ENCODE data around the gene CFAP126. TPM values are rescaled to one million over a fixed set of nuclear protein-coding genes. Genes with fewer than 3 reads are reported as not detected.
"Not testable (repeated sequence)": the region's sequence is repeated elsewhere in the genome, so short reads cannot be mapped to it uniquely, and the experiment has no call there.

Gene CFAP126
- total and polyA plus RNA-seq, 2 of the 13 experiments (the other 11 are each of a cell fraction or from before 2014, with no cell fraction given): not detected

DNA sequence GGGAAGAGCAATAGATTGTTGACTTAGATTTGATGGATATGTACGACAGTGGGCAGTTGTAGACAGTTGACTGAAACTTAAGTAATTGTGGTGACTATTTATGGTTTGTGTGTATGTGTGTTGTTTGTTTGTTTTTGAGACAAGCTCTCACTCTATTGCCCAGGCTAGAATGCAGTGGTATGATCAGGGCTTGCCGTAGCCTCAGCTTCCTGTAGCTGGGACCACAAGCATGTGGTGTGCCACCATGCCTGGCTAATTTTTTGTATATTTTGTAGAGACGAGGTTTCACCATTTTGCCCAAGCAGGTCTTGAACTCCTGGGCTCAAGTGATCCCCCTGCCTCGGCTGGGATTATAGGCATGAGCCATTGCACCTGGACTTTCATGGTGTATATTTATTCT lies 43.7 kb downstream of the CFAP126 start:
- CTCF ChIA-PET (ENCODE audit: low intra/inter-chr PET ratio, low total read pairs): no interaction called here
- intact Hi-C loops (cut with micrococcal nuclease; ENCODE audit: unreplicated experiment): no loop called here

DNA sequence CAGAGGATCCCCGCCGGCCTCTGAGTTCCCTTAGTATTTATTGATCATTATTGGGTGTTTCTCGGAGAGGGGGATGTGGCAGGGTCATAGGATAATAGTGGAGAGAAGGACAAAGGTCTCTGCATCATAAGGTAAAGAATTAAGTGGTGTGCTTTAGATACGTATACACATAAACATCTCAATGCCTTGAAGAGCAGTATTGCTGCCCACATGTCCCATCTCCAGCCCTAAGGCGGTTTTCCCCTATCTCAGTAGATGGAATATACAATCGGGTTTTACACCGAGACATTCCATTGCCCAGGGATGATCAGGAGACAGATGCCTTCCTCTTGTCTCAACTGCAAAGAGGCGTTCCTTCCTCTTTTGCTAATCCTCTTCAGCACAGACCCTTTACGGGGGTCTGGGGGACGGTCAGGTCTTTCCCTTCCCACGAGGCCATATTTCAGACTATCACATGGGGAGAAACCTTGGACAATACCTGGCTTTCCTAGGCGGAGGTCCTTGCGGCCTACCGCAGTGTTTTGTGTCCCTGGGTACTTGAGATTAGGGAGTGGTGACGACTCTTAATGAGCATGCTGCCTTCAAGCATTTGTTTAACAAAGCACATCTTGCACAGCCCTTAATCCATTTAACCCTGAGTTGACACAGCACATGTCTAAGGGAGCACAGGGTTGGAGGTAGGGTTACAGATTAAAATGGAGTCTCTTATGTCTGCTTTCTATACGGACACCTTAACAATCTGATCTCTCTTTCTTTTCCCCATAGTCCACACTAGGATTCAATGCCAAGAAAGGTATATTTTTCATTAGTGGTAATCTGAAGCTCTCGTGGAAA lies 51.6 kb downstream of the CFAP126 start:
- BruUV-seq (replicated peaks); H4K20me1 ChIP-seq (ENCODE audit: insufficient read depth, low read length); FAIRE-seq; H2AFZ ChIP-seq (ENCODE audit: low read length); H3K9ac ChIP-seq (ENCODE audit: insufficient read depth, low read depth, low read length); ATAC-seq; CTCF ChIA-PET (ENCODE audit: low intra/inter-chr PET ratio, low total read pairs); DNase-seq (ENCODE audit: low spot score); POLR2A ChIA-PET; intact Hi-C loops (cut with micrococcal nuclease; ENCODE audit: unreplicated experiment); H3K9me3 ChIP-seq (ENCODE audit: low read length); H3K27ac ChIP-seq (ENCODE audit: extremely low read length, insufficient read depth, low read length); in situ Hi-C loops (cut with HindIII; ENCODE audit: extremely low pct_ligation_motif_present, low pct_unique_long_range_greater_than_20kb); H3K36me3 ChIP-seq (replicated peaks in 1 of 2; ENCODE audit: control insufficient read depth in 1 of 2, insufficient read depth in 2 of 2, low read length in 2 of 2); H3K4me3 ChIP-seq (replicated peaks in 1 of 3; ENCODE audit: insufficient read depth in 1 of 3, low read depth in 2 of 3, low read length in 3 of 3); H3K27me3 ChIP-seq (ENCODE audit: control insufficient read depth in 1 of 2, insufficient read depth in 2 of 2, low read length in 2 of 2): not testable (repeated sequence)
- Histone ChIP-seq H3K4me2 (ENCODE audit: low read depth, low read length) (peak overlapping the region; percentile 100; the same call in 1 of the 2 replicates), H3K79me2 (ENCODE audit: insufficient read depth, low read length) (peaks cover 31% of the 10 kb centered on the region), H3K4me1 (ENCODE audit: insufficient read depth, low read length) (peaks cover 67% of the 10 kb centered on the region)
- 96% methylated on average over 17 of the region's 17 CpGs for WGBS (ENCODE audit: low lambda C conversion rate)

More for the DNA sequence above, 43.7 kb downstream of the CFAP126 start:
- POLR2A ChIA-PET: no interaction called here
- Histone ChIP-seq H3K4me1 (ENCODE audit: insufficient read depth, low read length) (peaks cover 11% of the 10 kb centered on the region), H3K36me3 (replicated peaks in 1 of 2; ENCODE audit: control insufficient read depth in 1 of 2, insufficient read depth in 2 of 2, low read length in 2 of 2) (peaks cover 6 to 27% of the 10 kb centered on the region in 2 experiments), H3K9me3 (ENCODE audit: low read length) (no peaks in the 10 kb centered on the region), H3K27ac (ENCODE audit: extremely low read length, insufficient read depth, low read length) (no peak overlapping the region), H3K9ac (ENCODE audit: insufficient read depth, low read depth, low read length) (no peak overlapping the region), H2AFZ (ENCODE audit: low read length) (no peak overlapping the region), H3K27me3 (ENCODE audit: control insufficient read depth in 1 of 2, insufficient read depth in 2 of 2, low read length in 2 of 2) (no peaks in the 10 kb centered on the region), H3K4me2 (ENCODE audit: low read depth, low read length) (no peak overlapping the region), H4K20me1 (ENCODE audit: insufficient read depth, low read length) (no peaks in the 10 kb centered on the region), H3K4me3 (replicated peaks in 1 of 3; ENCODE audit: insufficient read depth in 1 of 3, low read depth in 2 of 3, low read length in 3 of 3) (no peak overlapping the region), H3K79me2 (ENCODE audit: insufficient read depth, low read length) (peaks cover 5% of the 10 kb centered on the region)
- no peak for DNase-seq (ENCODE audit: low spot score)
- no TSS peak for BruUV-seq (replicated peaks)
- in situ Hi-C loops (cut with HindIII; ENCODE audit: extremely low pct_ligation_motif_present, low pct_unique_long_range_greater_than_20kb): no loop called here
- no peak for ATAC-seq
- 97% methylated on average over 4 of the region's 4 CpGs for WGBS (ENCODE audit: low lambda C conversion rate)
- FAIRE-seq: no peak
- TF ChIP-seq DNMT1 (CRISPR knock-in tag; IDR thresholded peaks at IDR 0.05): no peak
- TF ChIP-seq, protein P1, sequence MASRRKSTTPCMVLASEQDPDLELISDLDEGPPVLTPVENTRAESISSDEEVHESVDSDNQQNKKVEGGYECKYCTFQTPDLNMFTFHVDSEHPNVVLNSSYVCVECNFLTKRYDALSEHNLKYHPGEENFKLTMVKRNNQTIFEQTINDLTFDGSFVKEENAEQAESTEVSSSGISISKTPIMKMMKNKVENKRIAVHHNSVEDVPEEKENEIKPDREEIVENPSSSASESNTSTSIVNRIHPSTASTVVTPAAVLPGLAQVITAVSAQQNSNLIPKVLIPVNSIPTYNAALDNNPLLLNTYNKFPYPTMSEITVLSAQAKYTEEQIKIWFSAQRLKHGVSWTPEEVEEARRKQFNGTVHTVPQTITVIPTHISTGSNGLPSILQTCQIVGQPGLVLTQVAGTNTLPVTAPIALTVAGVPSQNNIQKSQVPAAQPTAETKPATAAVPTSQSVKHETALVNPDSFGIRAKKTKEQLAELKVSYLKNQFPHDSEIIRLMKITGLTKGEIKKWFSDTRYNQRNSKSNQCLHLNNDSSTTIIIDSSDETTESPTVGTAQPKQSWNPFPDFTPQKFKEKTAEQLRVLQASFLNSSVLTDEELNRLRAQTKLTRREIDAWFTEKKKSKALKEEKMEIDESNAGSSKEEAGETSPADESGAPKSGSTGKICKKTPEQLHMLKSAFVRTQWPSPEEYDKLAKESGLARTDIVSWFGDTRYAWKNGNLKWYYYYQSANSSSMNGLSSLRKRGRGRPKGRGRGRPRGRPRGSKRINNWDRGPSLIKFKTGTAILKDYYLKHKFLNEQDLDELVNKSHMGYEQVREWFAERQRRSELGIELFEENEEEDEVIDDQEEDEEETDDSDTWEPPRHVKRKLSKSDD (CRISPR knock-in tag; IDR thresholded peaks at IDR 0.05; ENCODE audit: low read depth): no peak
- TF ChIP-seq NFYC (CRISPR knock-in tag; IDR thresholded peaks at IDR 0.05): no peak
- TF ChIP-seq ZIK1 (CRISPR knock-in tag; IDR thresholded peaks at IDR 0.05; ENCODE audit: borderline replicate concordance, low read depth): no peak
- no peak for TF ChIP-seq MTA3 (CRISPR knock-in tag; IDR thresholded peaks at IDR 0.05)

Small RNA genes within 50 kb of the gene (small RNA-seq; reads per million reads assigned to genes)
- gene AL592295.2 (ENCODE audit: insufficient read depth in 2 of 3, insufficient read length in 3 of 3, low read depth in 2 of 3, low replicate concordance in 1 of 3) (0 reads per million in 3 experiments), gene RNU6-481P (ENCODE audit: insufficient read depth in 2 of 3, insufficient read length in 3 of 3, low read depth in 2 of 3, low replicate concordance in 1 of 3) (0 reads per million in 3 experiments)

Other genes with a start within 250 kb of the CFAP126 start
- gene PFDN2, start 249.8 kb downstream of the CFAP126 start, total RNA-seq (2016; rRNA removed; fragmentation: Illumina TruSeq; extraction: Trizol): 63.6 and 90.3 TPM in 2 replicates
- gene PFDN2, start 249.8 kb downstream of the CFAP126 start, polyA plus RNA-seq (2011; rRNA removed): 51.0 and 62.6 TPM in 2 replicates
- gene NIT1, start 249.8 kb downstream of the CFAP126 start, total RNA-seq (2016; rRNA removed; fragmentation: Illumina TruSeq; extraction: Trizol): 30.0 and 31.0 TPM in 2 replicates
- 22.7 and 29.2 TPM in 2 replicates for gene NIT1, start 249.8 kb downstream of the CFAP126 start, polyA plus RNA-seq (2011; rRNA removed)
- gene DEDD, start 235.2 kb downstream of the CFAP126 start, total RNA-seq (2016; rRNA removed; fragmentation: Illumina TruSeq; extraction: Trizol): 12.6 and 14.0 TPM in 2 replicates
- gene DEDD, start 235.2 kb downstream of the CFAP126 start, polyA plus RNA-seq (2011; rRNA removed): 27.8 and 31.2 TPM in 2 replicates
- 72.8 and 96.5 TPM in 2 replicates for gene UFC1, start 213.9 kb downstream of the CFAP126 start, total RNA-seq (2016; rRNA removed; fragmentation: Illumina TruSeq; extraction: Trizol)
- gene UFC1, start 213.9 kb downstream of the CFAP126 start, polyA plus RNA-seq (2011; rRNA removed): 70.1 and 85.2 TPM in 2 replicates
- gene USP21, start 208.4 kb downstream of the CFAP126 start, total RNA-seq (2016; rRNA removed; fragmentation: Illumina TruSeq; extraction: Trizol): 7.4 and 10.1 TPM in 2 replicates
- gene USP21, start 208.4 kb downstream of the CFAP126 start, polyA plus RNA-seq (2011; rRNA removed): 31.0 and 33.1 TPM in 2 replicates
- gene PPOX, start 201.4 kb downstream of the CFAP126 start, total RNA-seq (2016; rRNA removed; fragmentation: Illumina TruSeq; extraction: Trizol): 13.0 and 15.5 TPM in 2 replicates
- gene PPOX, start 201.4 kb downstream of the CFAP126 start, polyA plus RNA-seq (2011; rRNA removed): 25.2 and 27.7 TPM in 2 replicates
- 26.7 and 35.6 TPM in 2 replicates for gene B4GALT3, start 190.4 kb downstream of the CFAP126 start, total RNA-seq (2016; rRNA removed; fragmentation: Illumina TruSeq; extraction: Trizol)
- 40.4 and 45.0 TPM in 2 replicates for gene B4GALT3, start 190.4 kb downstream of the CFAP126 start, polyA plus RNA-seq (2011; rRNA removed)
- gene ADAMTS4, start 168.8 kb downstream of the CFAP126 start, total RNA-seq (2016; rRNA removed; fragmentation: Illumina TruSeq; extraction: Trizol): 0.73 and 1.7 TPM in 2 replicates
- 0.51 and 0.56 TPM in 2 replicates for gene ADAMTS4, start 168.8 kb downstream of the CFAP126 start, polyA plus RNA-seq (2011; rRNA removed)
- gene NDUFS2, start 165.5 kb downstream of the CFAP126 start, total RNA-seq (2016; rRNA removed; fragmentation: Illumina TruSeq; extraction: Trizol): 118 and 129 TPM in 2 replicates
- gene NDUFS2, start 165.5 kb downstream of the CFAP126 start, polyA plus RNA-seq (2011; rRNA removed): 70.1 and 89.9 TPM in 2 replicates
- 1.3 and 1.5 TPM in 2 replicates for gene FCER1G, start 152.6 kb downstream of the CFAP126 start, total RNA-seq (2016; rRNA removed; fragmentation: Illumina TruSeq; extraction: Trizol)
- gene FCER1G, start 152.6 kb downstream of the CFAP126 start, polyA plus RNA-seq (2011; rRNA removed): 4.7 and 6.4 TPM in 2 replicates
- gene APOA2, start 144.2 kb downstream of the CFAP126 start, total RNA-seq (2016; rRNA removed; fragmentation: Illumina TruSeq; extraction: Trizol): 4,370 and 6,293 TPM in 2 replicates
- 18,293 and 18,774 TPM in 2 replicates for gene APOA2, start 144.2 kb downstream of the CFAP126 start, polyA plus RNA-seq (2011; rRNA removed)
- gene TOMM40L, start 141.8 kb downstream of the CFAP126 start, total RNA-seq (2016; rRNA removed; fragmentation: Illumina TruSeq; extraction: Trizol): 26.2 and 29.1 TPM in 2 replicates
- 14.1 and 16.9 TPM in 2 replicates for gene TOMM40L, start 141.8 kb downstream of the CFAP126 start, polyA plus RNA-seq (2011; rRNA removed)
- 0.60 and 0.95 TPM in 2 replicates for gene NR1I3, start 129.7 kb downstream of the CFAP126 start, total RNA-seq (2016; rRNA removed; fragmentation: Illumina TruSeq; extraction: Trizol)
- 0.56 and 0.62 TPM in 2 replicates for gene NR1I3, start 129.7 kb downstream of the CFAP126 start, polyA plus RNA-seq (2011; rRNA removed)
- not detected in 2 replicates for gene PCP4L1, start 109.1 kb downstream of the CFAP126 start, total RNA-seq (2016; rRNA removed; fragmentation: Illumina TruSeq; extraction: Trizol)
- gene PCP4L1, start 109.1 kb downstream of the CFAP126 start, polyA plus RNA-seq (2011; rRNA removed): 0.28 and 0.59 TPM in 2 replicates
- gene MPZ, start 57.9 kb downstream of the CFAP126 start, total RNA-seq (2016; rRNA removed; fragmentation: Illumina TruSeq; extraction: Trizol): 7.3 and 18.3 TPM in 2 replicates
- 24.6 and 26.7 TPM in 2 replicates for gene MPZ, start 57.9 kb downstream of the CFAP126 start, polyA plus RNA-seq (2011; rRNA removed)
- 27.1 and 85.0 TPM in 2 replicates for gene SDHC, start 53.5 kb downstream of the CFAP126 start, total RNA-seq (2016; rRNA removed; fragmentation: Illumina TruSeq; extraction: Trizol)
- gene SDHC, start 53.5 kb downstream of the CFAP126 start, polyA plus RNA-seq (2011; rRNA removed): 199 and 229 TPM in 2 replicates
- not detected in 2 replicates for gene FCGR2A, start 137.6 kb upstream of the CFAP126 start, total RNA-seq (2016; rRNA removed; fragmentation: Illumina TruSeq; extraction: Trizol)
- 0.31 and 0.44 TPM in 2 replicates for gene FCGR2A, start 137.6 kb upstream of the CFAP126 start, polyA plus RNA-seq (2011; rRNA removed)
- not detected in 2 replicates for gene HSPA6, start 156.7 kb upstream of the CFAP126 start, total RNA-seq (2016; rRNA removed; fragmentation: Illumina TruSeq; extraction: Trizol)
- gene HSPA6, start 156.7 kb upstream of the CFAP126 start, polyA plus RNA-seq (2011; rRNA removed): 0.07 and 0.16 TPM in 2 replicates
- gene FCGR3A, start 181.9 kb upstream of the CFAP126 start, total RNA-seq (2016; rRNA removed; fragmentation: Illumina TruSeq; extraction: Trizol): not detected in 2 replicates
- gene FCGR3A, start 181.9 kb upstream of the CFAP126 start, polyA plus RNA-seq (2011; rRNA removed): not detected in 2 replicates

Measured in HepG2 (cell line).